Activated naive CD8-positive, alpha-beta T cell treated with anti-CD3 and anti-CD28 coated beads, Interleukin-2, amount 50 U/mL, for 24 hours (primary cell): ENCODE results near the gene C13orf46.

Experiments used
- ATAC-seq: fragments of 150-1000 bp; cut with Tn5 transposase; one replicate; pipeline ENCODE4 v1.10.0; 2021
- DNase-seq: peaks from one replicate; pipeline ENCODE4 v3.0.0; 2021
- H3K27ac Mint-ChIP-seq: one replicate; pipeline ENCODE4 v1.8.0; 2021; ENCODE audit warnings: mild to moderate bottlenecking, mixed read lengths
- H3K27me3 Mint-ChIP-seq: one replicate; pipeline ENCODE4 v1.8.0; 2021; ENCODE audit warnings: mixed read lengths
- H3K36me3 Mint-ChIP-seq: one replicate; pipeline ENCODE4 v1.8.0; 2021; ENCODE audit warnings: low read depth, mixed read lengths
- H3K4me1 Mint-ChIP-seq: one replicate; pipeline ENCODE4 v1.8.0; 2021; ENCODE audit warnings: mixed read lengths
- H3K4me3 Mint-ChIP-seq: one replicate; pipeline ENCODE4 v1.8.0; 2021; ENCODE audit warnings: mild to moderate bottlenecking, moderate library complexity, mixed read lengths
- H3K9me3 Mint-ChIP-seq: one replicate; pipeline ENCODE4 v1.8.0; 2021; ENCODE audit warnings: mixed read lengths

Gene C13orf46

DNA sequence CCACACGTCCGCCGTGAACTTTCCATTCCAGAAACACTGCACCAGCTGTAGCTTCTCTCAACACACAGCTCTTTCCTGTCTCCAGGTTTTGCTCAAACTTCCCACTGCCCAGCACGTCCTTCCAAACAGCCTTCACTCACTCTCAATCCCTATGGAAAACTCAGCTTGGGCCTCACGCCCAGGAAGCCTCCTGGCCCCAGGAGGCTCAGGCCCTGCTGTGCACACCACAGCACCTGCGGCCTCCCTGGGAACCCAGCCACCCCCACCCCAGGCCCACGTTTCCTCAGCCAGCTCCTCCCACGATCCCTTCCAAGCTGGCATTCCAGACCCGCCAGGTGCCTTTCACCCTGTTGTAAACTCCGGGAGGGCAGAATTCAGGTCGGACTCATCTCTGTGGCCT, 35.2 kb downstream of the C13orf46 start:
- DNase-seq (no peak), ATAC-seq (no peak)
- H3K4me1 Mint-ChIP-seq, result no peaks in the 10 kb centered on the region
- H3K27me3 Mint-ChIP-seq, result peaks cover 5% of the 10 kb centered on the region
- no peaks in the 10 kb centered on the region for H3K36me3 Mint-ChIP-seq
- H3K27ac Mint-ChIP-seq, result no peak overlapping the region
- no peak overlapping the region for H3K4me3 Mint-ChIP-seq
- H3K9me3 Mint-ChIP-seq, result no peaks in the 10 kb centered on the region

DNA sequence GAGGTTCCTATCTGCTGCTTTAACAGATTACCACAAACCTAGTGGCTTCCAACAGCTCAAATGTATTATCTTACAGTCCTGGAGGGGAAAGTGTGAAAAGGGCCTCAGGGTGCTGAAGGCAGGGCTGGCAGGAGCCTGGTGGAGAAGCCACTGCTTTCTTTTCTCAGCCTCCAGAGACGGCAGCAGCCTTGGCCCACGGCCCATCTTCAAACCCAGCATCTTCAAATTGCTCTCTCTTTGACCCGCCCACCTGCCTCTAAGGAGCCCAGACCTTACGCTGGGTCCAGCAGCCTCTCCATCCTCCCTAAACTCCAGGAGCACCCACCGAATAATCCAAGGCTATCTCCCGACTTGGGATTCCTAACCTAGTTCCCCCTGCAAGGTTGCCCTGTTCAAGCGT, 35.6 kb downstream of the C13orf46 start:
- peaks cover 8% of the 10 kb centered on the region for H3K27me3 Mint-ChIP-seq
- DNase-seq, result no peak
- H3K36me3 Mint-ChIP-seq, result no peaks in the 10 kb centered on the region

DNA sequence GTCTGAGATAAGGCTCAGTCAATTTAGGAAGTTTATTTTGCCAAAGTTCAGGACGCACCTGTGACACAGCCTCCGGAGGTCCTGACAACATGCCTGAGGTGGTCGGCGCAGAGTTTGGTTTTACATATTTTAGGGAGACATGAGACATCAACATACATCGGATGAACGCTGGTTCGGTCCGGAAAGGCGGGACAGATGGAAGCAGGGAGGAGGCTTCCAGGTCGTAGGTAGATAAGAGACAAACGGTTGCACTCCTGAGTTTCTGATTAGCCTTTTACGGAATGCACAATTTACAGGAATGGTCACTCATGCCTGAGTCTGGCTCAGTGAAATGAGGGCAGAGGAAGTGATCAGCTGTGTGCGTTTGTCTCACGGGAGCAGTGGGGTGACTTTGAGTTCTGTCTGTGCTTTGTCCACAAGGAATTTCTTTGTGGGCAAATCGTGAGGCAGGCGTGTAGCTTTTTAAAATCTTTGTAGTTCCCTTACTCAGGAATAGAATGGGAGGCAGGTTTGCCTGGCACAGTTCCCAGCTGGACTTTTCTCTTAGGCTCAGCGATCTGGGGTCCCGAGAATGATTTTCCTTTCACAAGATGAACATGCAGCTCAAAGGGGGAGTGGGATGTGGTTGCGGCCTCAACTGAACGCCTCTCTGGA, 36.2 kb downstream of the C13orf46 start:
- H3K27me3 Mint-ChIP-seq, result peaks cover 12% of the 10 kb centered on the region
- no peaks in the 10 kb centered on the region for H3K9me3 Mint-ChIP-seq
- H3K4me1 Mint-ChIP-seq, result no peaks in the 10 kb centered on the region
- ATAC-seq, result no peak
- H3K36me3 Mint-ChIP-seq, result no peaks in the 10 kb centered on the region
- H3K27ac Mint-ChIP-seq, result no peak overlapping the region
- no peak for DNase-seq
- H3K4me3 Mint-ChIP-seq, result no peak overlapping the region

More for the DNA sequence above, 35.6 kb downstream of the C13orf46 start:
- no peaks in the 10 kb centered on the region for H3K9me3 Mint-ChIP-seq
- no peak for ATAC-seq
- no peak overlapping the region for H3K4me3 Mint-ChIP-seq
- no peak overlapping the region for H3K27ac Mint-ChIP-seq
- no peaks in the 10 kb centered on the region for H3K4me1 Mint-ChIP-seq

DNA sequence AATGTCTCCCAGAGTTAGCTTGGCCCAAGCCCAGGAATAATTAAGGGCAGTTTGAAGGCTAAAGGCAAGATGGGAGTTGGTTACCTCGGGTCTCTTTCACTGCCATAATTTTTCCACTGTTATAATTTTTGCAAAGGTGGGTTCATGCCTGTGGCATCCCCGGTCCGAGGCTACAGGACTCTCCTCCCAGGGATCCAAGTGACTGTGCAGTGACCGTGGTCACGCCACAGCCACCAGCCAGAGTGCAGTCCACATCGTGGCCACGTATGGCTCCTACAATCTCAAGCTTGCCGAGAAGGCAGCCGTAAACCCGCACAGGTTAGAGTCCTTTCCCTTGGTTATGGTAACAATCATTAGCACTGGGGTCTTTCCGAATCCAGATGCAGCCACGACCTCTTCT, 36.8 kb downstream of the C13orf46 start:
- no peak for ATAC-seq
- H3K4me1 Mint-ChIP-seq, result peaks cover 3% of the 10 kb centered on the region
- no peaks in the 10 kb centered on the region for H3K9me3 Mint-ChIP-seq
- H3K27me3 Mint-ChIP-seq, result peaks cover 17% of the 10 kb centered on the region
- H3K36me3 Mint-ChIP-seq, result no peaks in the 10 kb centered on the region
- no peak overlapping the region for H3K27ac Mint-ChIP-seq
- no peak for DNase-seq
- H3K4me3 Mint-ChIP-seq, result no peak overlapping the region

DNA sequence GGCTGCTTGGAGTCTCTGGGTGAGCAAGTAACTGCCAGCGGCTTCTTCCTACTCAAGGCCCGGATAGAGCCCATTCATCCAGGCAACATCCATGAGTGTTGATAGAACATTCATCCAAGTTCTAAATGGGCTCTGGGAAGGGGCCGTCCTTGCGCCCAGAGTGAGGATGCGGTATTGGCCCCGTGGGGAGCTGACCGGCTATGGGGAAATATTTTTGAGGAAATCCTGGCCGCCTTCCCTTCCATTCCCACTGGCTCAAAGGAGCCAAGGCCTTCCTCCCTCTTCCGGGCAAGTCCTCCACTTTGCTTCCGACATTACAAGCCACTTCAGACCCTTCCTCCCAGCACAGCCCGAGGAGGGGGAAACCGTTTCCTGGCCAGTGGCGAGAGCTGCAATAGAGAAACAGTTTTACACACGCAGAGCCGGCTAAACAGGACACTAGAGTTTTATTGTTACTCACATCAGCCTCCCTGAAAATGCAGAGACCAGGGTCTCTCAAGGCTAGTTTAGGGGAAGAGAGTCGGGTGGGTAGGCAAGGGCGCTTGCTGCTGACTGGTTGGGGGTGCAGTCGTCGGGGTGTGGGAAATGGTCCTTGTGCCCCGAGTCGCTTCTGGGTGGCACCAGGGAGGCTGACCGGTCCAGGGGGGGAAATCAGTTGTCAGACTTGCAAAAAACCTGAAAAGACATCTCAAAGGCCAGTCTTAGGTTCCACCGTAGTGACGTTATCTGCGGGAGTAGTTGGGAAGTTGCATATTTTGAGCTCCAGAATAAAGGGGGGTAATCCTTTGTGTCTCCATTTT, 37.5 kb downstream of the C13orf46 start:
- Mint-ChIP-seq H3K4me1 (peaks cover 10% of the 10 kb centered on the region), H3K36me3 (no peaks in the 10 kb centered on the region), H3K27ac (no peak overlapping the region), H3K9me3 (no peaks in the 10 kb centered on the region), H3K4me3 (no peak overlapping the region), H3K27me3 (peaks cover 19% of the 10 kb centered on the region)
- DNase-seq, result no peak
- no peak for ATAC-seq

DNA sequence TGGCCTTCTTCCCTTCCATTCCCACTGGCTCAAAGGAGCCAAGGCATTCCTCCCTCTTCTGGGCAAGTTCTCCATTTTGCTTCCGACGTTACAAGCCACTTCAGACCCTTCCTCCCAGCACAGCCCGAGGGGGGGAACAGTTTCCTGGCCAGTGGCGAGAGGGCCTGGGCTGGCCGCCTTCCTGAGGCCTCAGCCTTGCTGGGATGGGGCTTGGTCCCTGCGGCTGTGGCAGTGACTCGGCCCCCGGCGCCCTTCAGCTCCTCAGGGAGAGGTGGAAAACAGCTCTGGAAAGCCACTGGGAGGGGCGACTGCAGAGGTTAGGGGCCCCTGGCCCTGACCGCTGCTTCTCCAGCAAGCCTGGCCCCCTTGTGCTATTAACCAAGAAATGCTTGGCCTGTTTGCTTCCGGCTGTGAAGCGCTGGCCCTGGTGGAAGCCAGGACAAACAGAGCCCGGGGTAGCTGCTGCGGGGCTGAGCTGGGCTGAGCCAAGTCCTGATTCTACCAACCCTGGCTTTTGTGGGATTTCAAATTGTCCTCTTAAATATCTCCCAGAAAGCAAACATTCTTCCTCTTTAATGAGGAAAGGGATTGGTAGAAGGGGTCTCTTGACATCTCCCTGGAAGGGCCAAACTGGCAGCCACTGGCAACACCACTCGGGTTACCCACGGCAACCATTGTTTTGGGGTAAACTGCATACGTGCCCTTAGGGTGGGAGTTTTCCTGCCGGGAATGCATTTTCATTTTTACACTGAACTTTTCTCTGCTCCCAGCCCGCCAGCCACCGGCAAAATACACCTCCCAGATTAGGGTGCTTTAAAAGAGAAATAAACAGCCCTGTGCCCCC, 38.7 kb downstream of the C13orf46 start:
- no peaks in the 10 kb centered on the region for H3K36me3 Mint-ChIP-seq
- H3K4me3 Mint-ChIP-seq, result no peak overlapping the region
- H3K27me3 Mint-ChIP-seq, result peaks cover 19% of the 10 kb centered on the region
- peaks cover 17% of the 10 kb centered on the region for H3K4me1 Mint-ChIP-seq
- H3K27ac Mint-ChIP-seq, result no peak overlapping the region
- ATAC-seq, result no peak
- DNase-seq, result no peak
- no peaks in the 10 kb centered on the region for H3K9me3 Mint-ChIP-seq

DNA sequence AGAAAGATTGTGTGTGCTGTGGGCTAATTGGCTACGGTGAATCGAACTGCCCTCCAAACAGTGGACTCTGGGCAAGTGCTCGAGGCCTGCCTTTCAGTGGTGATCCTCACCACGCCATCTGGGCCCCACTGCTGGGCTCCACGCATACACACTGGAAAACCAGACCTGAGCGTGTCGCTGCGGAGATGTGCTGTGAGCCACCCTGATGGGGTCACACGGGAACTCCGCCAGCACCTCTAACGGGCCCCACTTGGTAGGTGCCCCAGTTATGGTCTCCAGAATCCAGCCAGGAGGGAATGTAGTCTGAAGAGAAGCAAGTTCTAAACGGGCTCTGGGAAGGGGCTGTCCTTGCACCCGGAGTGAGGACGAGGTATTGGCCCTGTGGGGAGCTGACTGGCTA, 39.3 kb downstream of the C13orf46 start:
- no peak overlapping the region for H3K27ac Mint-ChIP-seq
- no peak overlapping the region for H3K4me3 Mint-ChIP-seq
- ATAC-seq, result no peak
- DNase-seq, result no peak
- peaks cover 19% of the 10 kb centered on the region for H3K27me3 Mint-ChIP-seq
- no peaks in the 10 kb centered on the region for H3K36me3 Mint-ChIP-seq
- H3K4me1 Mint-ChIP-seq, result peaks cover 19% of the 10 kb centered on the region
- H3K9me3 Mint-ChIP-seq, result no peaks in the 10 kb centered on the region

DNA sequence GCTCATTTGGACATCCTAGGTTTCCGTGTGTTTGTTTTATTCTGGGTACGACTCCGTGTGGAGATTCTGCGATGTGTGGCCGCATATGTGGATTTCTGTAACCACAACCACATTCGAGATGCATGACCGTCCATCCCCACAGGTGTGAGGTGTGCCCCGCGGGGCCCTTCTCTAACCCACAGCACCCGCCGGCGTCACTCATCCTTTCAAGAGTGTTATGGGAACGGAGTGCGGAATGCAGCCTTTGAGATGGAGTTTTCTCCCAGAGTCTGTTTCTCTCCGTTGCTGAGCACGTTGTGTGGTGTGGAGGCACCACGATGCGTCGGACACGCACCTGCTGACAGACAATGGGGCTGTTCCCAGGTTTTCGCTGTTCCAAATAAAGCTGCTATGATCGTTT, 40.0 kb downstream of the C13orf46 start:
- no peak for ATAC-seq
- peaks cover 19% of the 10 kb centered on the region for H3K4me1 Mint-ChIP-seq
- H3K36me3 Mint-ChIP-seq, result no peaks in the 10 kb centered on the region

DNA sequence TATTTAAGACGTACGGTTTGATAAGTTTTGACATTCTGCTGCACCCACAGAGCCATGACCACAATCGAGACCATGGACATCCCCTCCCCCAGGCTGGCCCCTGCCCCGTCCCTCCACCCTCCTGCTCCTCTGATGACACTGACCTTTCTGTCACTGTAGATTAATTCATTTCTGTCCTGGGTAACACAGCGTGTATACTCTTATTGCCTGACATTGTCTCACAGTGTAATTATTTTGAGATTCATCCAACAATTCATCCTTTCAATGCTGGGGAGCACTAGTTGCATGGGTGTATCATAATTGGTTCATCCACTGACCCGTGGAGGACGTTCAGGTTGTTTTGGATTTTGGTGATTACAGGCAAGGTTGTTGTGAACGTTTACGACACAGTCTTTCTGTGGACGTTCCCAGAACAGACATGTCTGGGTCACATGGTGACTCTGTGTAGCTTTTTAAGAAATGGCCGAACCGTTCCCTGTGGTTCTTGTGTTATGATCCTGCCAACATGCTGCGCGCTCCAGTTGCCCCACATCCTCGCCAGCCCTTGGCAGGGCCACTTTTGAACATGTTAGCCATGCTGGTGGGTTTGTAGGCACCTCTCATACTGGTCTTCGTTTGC, 41.9 kb downstream of the C13orf46 start:
- no peak overlapping the region for H3K27ac Mint-ChIP-seq
- H3K4me3 Mint-ChIP-seq, result no peak overlapping the region
- peaks cover 32% of the 10 kb centered on the region for H3K27me3 Mint-ChIP-seq

More for the DNA sequence above, 40.0 kb downstream of the C13orf46 start:
- no peaks in the 10 kb centered on the region for H3K9me3 Mint-ChIP-seq
- no peak for DNase-seq
- no peak overlapping the region for H3K4me3 Mint-ChIP-seq
- no peak overlapping the region for H3K27ac Mint-ChIP-seq
- H3K27me3 Mint-ChIP-seq, result peaks cover 22% of the 10 kb centered on the region

DNA sequence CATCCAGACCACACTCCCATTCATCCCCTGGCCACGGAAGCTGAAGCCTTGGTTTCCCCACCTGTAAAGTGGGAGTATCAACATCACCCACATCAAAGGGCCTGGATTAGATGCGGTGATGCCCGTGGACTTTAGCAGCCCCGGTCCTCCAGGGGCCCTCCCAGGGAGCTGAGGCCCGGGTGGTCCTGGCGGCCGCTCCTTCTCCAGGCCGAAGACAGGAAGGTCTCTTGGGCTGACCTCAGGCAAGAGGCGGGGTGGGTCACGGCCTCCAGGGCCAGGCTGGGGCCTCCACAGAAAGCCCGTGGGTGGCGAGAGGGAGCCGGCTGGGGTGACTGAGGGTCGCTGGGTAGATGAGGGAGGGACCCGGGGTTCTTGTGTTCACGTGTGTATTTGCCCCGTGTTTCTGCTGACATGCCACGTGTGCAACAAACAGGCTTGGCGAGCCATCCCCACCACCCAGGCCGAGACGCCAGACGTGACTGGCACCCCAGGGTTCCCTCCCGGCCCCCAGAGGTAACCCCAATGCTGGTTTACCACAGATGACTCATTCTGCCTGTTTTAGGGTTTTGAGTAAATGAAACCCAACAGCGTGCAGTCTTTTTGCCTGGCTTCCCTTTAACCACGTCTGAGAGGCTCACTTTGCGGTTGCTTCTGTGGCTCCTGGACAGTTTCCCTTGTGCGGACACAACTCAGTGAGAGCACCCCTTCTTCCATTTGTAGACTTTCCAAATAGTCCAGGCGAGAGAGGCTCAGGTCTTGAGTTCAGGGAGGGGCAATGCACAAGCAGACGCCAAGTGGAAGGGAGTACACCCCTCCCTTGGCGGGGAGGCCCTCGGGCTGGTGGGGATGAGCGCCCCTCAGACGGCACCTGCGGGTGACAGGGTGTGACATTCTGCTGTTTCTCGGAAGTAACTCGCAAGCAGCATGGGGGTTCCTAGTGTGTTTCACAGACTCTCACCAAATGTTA, 42.9 kb downstream of the C13orf46 start:
- H3K27me3 Mint-ChIP-seq, result peaks cover 38% of the 10 kb centered on the region
- no peaks in the 10 kb centered on the region for H3K36me3 Mint-ChIP-seq
- H3K4me3 Mint-ChIP-seq, result peak overlapping the region; percentile 26
- ATAC-seq (peak; percentile 88), DNase-seq (peak; percentile 67)
- H3K27ac Mint-ChIP-seq, result peak overlapping the region; percentile 54
- no peaks in the 10 kb centered on the region for H3K9me3 Mint-ChIP-seq
- peaks cover 19% of the 10 kb centered on the region for H3K4me1 Mint-ChIP-seq

More for the DNA sequence above, 41.9 kb downstream of the C13orf46 start:
- ATAC-seq (no peak), DNase-seq (no peak)
- H3K4me1 Mint-ChIP-seq, result peaks cover 19% of the 10 kb centered on the region
- H3K36me3 Mint-ChIP-seq, result no peaks in the 10 kb centered on the region
- no peaks in the 10 kb centered on the region for H3K9me3 Mint-ChIP-seq

DNA sequence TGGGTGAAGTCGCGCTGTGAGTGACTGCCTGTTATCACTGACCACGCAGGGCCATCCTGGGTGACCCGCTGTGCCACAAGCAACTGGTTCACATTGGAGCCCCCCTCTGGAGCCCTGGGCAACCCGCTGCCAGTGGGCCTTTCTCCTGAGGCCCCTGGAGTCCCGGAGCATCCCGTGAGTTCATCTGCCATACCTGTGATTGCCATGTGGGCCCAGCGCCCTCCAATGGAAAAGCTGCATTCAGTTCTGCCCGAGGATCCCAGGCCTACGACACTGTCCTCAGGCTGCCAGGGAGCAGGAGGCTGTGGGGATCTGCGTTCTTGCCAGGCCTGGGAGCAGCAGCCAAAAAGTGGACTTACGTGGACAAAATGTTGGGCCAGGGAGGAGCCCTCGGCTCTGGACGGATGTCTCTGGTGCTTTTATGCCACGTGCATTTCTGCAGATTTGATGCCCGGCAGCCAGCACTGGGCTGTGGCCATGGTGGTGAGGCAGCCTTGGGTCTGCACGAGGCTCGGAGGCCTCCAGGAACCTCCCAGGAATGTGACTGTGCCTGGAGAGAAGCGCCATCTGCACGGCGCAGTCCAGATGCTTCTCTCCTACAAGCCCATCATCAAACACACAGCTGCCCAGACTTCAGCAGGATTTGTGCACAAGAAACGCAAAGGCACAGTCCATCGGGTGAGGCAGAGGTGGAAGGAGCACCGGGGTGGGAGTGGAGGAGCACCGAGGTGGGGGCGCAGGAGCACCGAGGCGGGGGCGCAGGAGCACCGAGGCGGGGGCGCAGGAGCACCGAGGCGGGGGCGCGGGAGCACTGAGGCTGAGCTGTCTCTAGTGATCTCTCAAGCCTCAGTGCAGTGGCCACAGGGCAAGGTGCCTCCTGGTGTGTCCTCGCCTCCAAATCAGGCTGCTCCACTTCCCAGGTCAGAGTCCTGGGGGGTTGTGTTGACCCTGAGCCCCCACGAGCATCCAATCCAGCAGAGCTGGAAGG, 44.0 kb downstream of the C13orf46 start:
- H3K9me3 Mint-ChIP-seq, result no peaks in the 10 kb centered on the region
- H3K27ac Mint-ChIP-seq, result no peak overlapping the region
- DNase-seq, result no peak
- ATAC-seq, result no peak
- no peaks in the 10 kb centered on the region for H3K36me3 Mint-ChIP-seq
- no peak overlapping the region for H3K4me3 Mint-ChIP-seq
- peaks cover 19% of the 10 kb centered on the region for H3K4me1 Mint-ChIP-seq
- peaks cover 42% of the 10 kb centered on the region for H3K27me3 Mint-ChIP-seq

DNA sequence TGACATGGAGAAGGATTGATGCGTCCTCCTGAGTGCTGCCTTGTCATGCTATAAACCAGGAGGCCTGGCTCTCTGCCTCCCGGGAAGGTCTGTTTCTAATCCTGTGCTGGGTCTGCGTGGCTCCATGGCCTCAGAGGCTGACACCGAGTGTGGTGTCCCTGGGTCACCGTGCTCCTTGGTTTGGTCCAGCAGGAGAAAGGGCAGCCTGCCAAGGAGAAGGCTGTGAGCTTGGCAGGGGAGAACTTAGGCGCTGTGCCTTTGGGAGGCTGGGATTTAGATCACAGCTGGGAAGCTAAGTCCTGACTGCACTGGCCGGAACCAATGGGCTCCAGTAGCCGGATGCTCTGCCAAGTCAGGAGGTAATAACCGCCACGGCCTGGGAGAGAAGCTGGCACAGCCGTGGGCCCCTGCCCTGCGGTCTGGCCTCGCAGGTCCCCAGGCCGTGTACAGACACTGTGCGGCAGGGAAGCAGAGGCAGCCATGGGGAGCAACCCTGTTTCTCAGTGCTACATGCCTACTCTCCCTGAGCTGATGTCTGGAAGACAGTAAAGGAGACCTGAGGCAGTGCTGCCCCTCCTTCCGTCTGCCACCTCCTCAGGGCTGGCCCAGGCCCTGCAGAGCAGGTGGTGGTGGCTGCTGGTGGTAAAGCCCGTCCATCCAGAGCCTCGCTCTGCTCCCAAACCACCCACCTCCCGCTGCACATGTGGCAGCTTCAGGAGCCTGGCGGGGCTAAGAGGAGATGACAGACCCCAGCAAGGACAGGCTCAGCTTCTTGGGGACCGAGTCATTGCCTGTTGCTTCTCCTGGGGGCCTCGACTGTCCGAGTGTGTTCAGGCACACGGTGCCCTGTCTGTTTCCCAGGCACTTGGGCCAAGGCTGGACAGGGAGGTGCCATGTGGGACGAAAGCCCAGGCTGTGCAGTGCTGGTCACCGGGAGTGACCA, 44.9 kb downstream of the C13orf46 start:
- ATAC-seq (no peak), DNase-seq (no peak)
- H3K4me1 Mint-ChIP-seq, result peaks cover 19% of the 10 kb centered on the region
- peaks cover 44% of the 10 kb centered on the region for H3K27me3 Mint-ChIP-seq
- H3K4me3 Mint-ChIP-seq, result no peak overlapping the region
- H3K36me3 Mint-ChIP-seq, result no peaks in the 10 kb centered on the region
- no peaks in the 10 kb centered on the region for H3K9me3 Mint-ChIP-seq
- H3K27ac Mint-ChIP-seq, result no peak overlapping the region
